B cell (primary cell): ENCODE results near the gene ZC3H11A. TPM values are rescaled to one million over a fixed set of nuclear protein-coding genes. Genes with fewer than 3 reads are reported as not detected.
A peak's percentile ranks its signal among the peaks of the same experiment; 100 is the strongest.

Experiments used
- ATAC-seq: fragments of 200-7000 bp; cut with Tn5 transposase; one replicate; pipeline ENCODE4 v1.10.0; 2021; ENCODE audit warnings: low read depth, mild to moderate bottlenecking, moderate number of reproducible peaks, moderate library complexity
- CTCF ChIA-PET: fragments of 350-600 bp; sonication (Branson Sonifier 250); formaldehyde crosslinking; loops from one replicate; lab custom pipeline; 2021; ENCODE audit warnings: antibody characterized with exemption, inconsistent platforms; lab: Charles Lee
- POLR2A ChIA-PET: fragments of 350-600 bp; sonication (Branson Sonifier 250); formaldehyde crosslinking; loops from one replicate; lab custom pipeline; 2021; ENCODE audit warnings: antibody characterized with exemption; lab: Charles Lee
- DNase-seq: peaks from one replicate; pipeline ENCODE4 v3.0.0; 2013
- H2AFZ ChIP-seq: 2 replicates; pipeline ENCODE4 v1.6.1; 2012; ENCODE audit warnings: mild to moderate bottlenecking, low read depth, low read length; ENCODE audit not compliant: insufficient read depth, poor library complexity, severe bottlenecking
- H3K27ac ChIP-seq, 2 donors: 1 replicate in 1 of 2; 2 replicates in 1 of 2; pipeline ENCODE4 v1.5.1; 2012 to 2013; ENCODE audit warnings: low read length in 2 of 2, mild to moderate bottlenecking in 2 of 2, moderate library complexity in 1 of 2
- H3K27me3 ChIP-seq, 4 experiments: fragments of 200-600 bp in 1 of 4; sonication (generic) in 1 of 4; replicated peaks in 1 of 4; 1 replicate in 2 of 4; 2 replicates in 2 of 4; pipeline versions ENCODE4 v1.6.1 to v1.7.0; 2013 to 2016; ENCODE audit warnings: low read length in 3 of 4, mild to moderate bottlenecking in 2 of 4, mixed read lengths in 1 of 4, moderate library complexity in 1 of 4; ENCODE audit not compliant: insufficient read depth in 4 of 4, control insufficient read depth in 3 of 4; ENCODE audit errors: control extremely low read depth in 1 of 4
- H3K36me3 ChIP-seq, 2 experiments: replicated peaks in 1 of 2; 1 replicate in 1 of 2; 2 replicates in 1 of 2; pipeline versions ENCODE4 v1.6.1 to v1.7.1; 2013; ENCODE audit warnings: low read length in 1 of 2; ENCODE audit not compliant: insufficient read depth in 2 of 2, control insufficient read depth in 1 of 2; ENCODE audit errors: control extremely low read depth in 1 of 2, extremely low read depth in 1 of 2
- H3K4me1 ChIP-seq, 2 donors: fragments of 200-600 bp in 1 of 2; sonication (generic) in 1 of 2; 1 replicate in 1 of 2; 2 replicates in 1 of 2; pipeline versions ENCODE4 v1.5.1 to v1.6.1; 2013 to 2017; ENCODE audit warnings: low read length in 2 of 2; ENCODE audit not compliant: control insufficient read depth in 2 of 2, insufficient read depth in 2 of 2
- H3K4me2 ChIP-seq: replicated peaks from 2 replicates; pipeline ENCODE3; 2012; ENCODE audit warnings: mild to moderate bottlenecking, low read depth, low read length; ENCODE audit not compliant: poor library complexity, severe bottlenecking
- H3K4me3 ChIP-seq, 5 experiments: fragments of 200-600 bp in 1 of 5; sonication (generic) in 1 of 5; 1 replicate in 3 of 5; 2 replicates in 2 of 5; pipeline versions ENCODE4 v1.5.1 to v1.7.0; 2011 to 2016; ENCODE audit warnings: low read length in 4 of 5, mild to moderate bottlenecking in 4 of 5, low read depth in 2 of 5, control low read depth in 1 of 5, moderate library complexity in 1 of 5; ENCODE audit not compliant: insufficient read depth in 1 of 5; ENCODE audit errors: control extremely low read depth in 1 of 5, extremely low read depth in 1 of 5
- H3K79me2 ChIP-seq: fragments of 200-600 bp; sonication (generic); one replicate; pipeline ENCODE4 v1.6.0; 2016; ENCODE audit warnings: low read length; ENCODE audit not compliant: control insufficient read depth, insufficient read depth
- H3K9ac ChIP-seq: fragments of 200-600 bp; sonication (generic); 2 replicates; pipeline ENCODE4 v1.6.1; 2017; ENCODE audit warnings: mild to moderate bottlenecking, low read length, moderate library complexity
- H3K9me3 ChIP-seq, 3 donors: one replicate each; pipeline versions ENCODE4 v1.6.1 to v1.7.1; 2013; ENCODE audit warnings: low read length in 2 of 3; ENCODE audit not compliant: control insufficient read depth in 2 of 3, insufficient read depth in 1 of 3; ENCODE audit errors: control extremely low read depth in 1 of 3
- H4K20me1 ChIP-seq: 2 replicates; pipeline ENCODE4 v1.6.0; 2012; ENCODE audit warnings: mild to moderate bottlenecking, low read length; ENCODE audit not compliant: insufficient read depth, control insufficient read depth, poor library complexity, severe bottlenecking
- H3K27ac Mint-ChIP-seq: one replicate; pipeline ENCODE4 v1.8.0; 2021; ENCODE audit warnings: mixed read lengths
- H3K27me3 Mint-ChIP-seq: one replicate; pipeline ENCODE4 v1.8.0; 2021; ENCODE audit warnings: mixed read lengths
- H3K4me1 Mint-ChIP-seq: one replicate; pipeline ENCODE4 v1.8.0; 2021; ENCODE audit warnings: mixed read lengths
- H3K4me3 Mint-ChIP-seq: one replicate; pipeline ENCODE4 v1.8.0; 2021; ENCODE audit warnings: mixed read lengths
- H3K9me3 Mint-ChIP-seq: one replicate; pipeline ENCODE4 v1.8.0; 2022; ENCODE audit warnings: mixed read lengths; ENCODE audit not compliant: insufficient read depth
- EZH2 ChIP-seq: IDR thresholded peaks from 2 replicates; pipeline ENCODE4 v1.6.1; 2012; ENCODE audit warnings: borderline replicate concordance, low read depth, mild to moderate bottlenecking, moderate library complexity, low read length; ENCODE audit not compliant: insufficient read depth, poor library complexity, severe bottlenecking
- WGBS: methylation state at CpG from one replicate; pipeline ENCODE4 v1.1.5; 2013; ENCODE audit warnings: missing lambda C conversion rate; ENCODE audit not compliant: insufficient coverage; 5-methylcytosine and 5-hydroxymethylcytosine counted together
- intact Hi-C: fragments of 100-400 bp; cut with micrococcal nuclease; formaldehyde crosslinking; loops from one replicate; pipeline ENCODE4 v1.10.0; 2022
- polyA plus RNA-seq: library from polyadenylated mRNA; depleted of rRNA; stranded (reverse); fragments of >200 nt; gene quantifications from 2 replicates; pipeline ENCODE4 v1.2.3, GENCODE V29; 2012
- total RNA-seq, 2 donors: library from RNA; stranded (reverse); fragments of 120-200 nt in 1 of 2; gene quantifications; 1 replicate in 1 of 2; 2 replicates in 1 of 2; pipeline versions ENCODE4 v1.2.3 to v1.2.4, GENCODE V29; 2013 to 2022
- TF ChIP-seq, protein P1 (sequence below): fragments of 200-600 bp; IDR thresholded peaks from one replicate; pipeline ENCODE4 v1.8.0; 2022; ENCODE audit warnings: antibody characterized with exemption, mild to moderate bottlenecking

Gene ZC3H11A
- total and polyA plus RNA-seq, 2 donors (not counting 1 experiment from before 2014, with no cell fraction given), result 72.1 to 130 TPM

DNA sequence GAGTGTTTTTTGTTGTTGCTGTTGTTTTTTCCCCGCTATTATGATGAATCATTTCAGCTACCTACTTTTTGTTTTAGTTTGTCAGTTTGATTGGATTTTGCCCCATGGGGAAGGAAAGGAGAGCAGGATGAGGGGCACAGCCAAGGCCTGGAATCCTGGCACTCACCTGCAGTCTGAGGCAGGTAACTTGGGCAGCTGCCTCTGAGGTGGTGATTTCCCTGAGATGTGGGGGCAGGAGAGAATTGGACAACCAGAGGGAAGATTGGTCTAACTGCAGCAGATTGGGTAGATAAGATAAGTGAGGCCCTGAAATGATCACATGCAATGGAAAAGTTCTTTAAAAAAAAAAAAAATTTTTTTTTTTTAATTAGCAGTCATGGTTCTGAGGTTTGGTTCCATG lies 31.9 kb upstream of the ZC3H11A start:
- Histone ChIP-seq H3K4me2 (no peak overlapping the region), H3K4me1 (peaks cover 14 to 31% of the 10 kb centered on the region in 2 donors)

More for the DNA sequence above, 31.9 kb upstream of the ZC3H11A start:
- Histone ChIP-seq H3K27ac (peak overlapping the region; percentile 79 to 82), H3K27me3 (no peaks in the 10 kb centered on the region), H3K79me2 (peaks cover 27% of the 10 kb centered on the region), H2AFZ (no peak overlapping the region), H3K9ac (no peak overlapping the region), H3K9me3 (no peaks in the 10 kb centered on the region), H3K36me3 (peaks cover 0 to under 1% of the 10 kb centered on the region in 2 experiments), H3K4me3 (no peak overlapping the region), H4K20me1 (no peaks in the 10 kb centered on the region)
- ATAC-seq, result no peak
- POLR2A ChIA-PET, result interaction anchor here (2.7 kb wide), 1 partner anchor 10 kb away, joined by 14 read pairs; no protein-coding TSS in a partner anchor
- no peaks in the 10 kb centered on the region for H3K27me3 Mint-ChIP-seq
- H3K27ac Mint-ChIP-seq, result peak overlapping the region; percentile 99
- peaks cover 33% of the 10 kb centered on the region for H3K4me1 Mint-ChIP-seq
- TF ChIP-seq EZH2, result no peak
- TF ChIP-seq, protein P1, sequence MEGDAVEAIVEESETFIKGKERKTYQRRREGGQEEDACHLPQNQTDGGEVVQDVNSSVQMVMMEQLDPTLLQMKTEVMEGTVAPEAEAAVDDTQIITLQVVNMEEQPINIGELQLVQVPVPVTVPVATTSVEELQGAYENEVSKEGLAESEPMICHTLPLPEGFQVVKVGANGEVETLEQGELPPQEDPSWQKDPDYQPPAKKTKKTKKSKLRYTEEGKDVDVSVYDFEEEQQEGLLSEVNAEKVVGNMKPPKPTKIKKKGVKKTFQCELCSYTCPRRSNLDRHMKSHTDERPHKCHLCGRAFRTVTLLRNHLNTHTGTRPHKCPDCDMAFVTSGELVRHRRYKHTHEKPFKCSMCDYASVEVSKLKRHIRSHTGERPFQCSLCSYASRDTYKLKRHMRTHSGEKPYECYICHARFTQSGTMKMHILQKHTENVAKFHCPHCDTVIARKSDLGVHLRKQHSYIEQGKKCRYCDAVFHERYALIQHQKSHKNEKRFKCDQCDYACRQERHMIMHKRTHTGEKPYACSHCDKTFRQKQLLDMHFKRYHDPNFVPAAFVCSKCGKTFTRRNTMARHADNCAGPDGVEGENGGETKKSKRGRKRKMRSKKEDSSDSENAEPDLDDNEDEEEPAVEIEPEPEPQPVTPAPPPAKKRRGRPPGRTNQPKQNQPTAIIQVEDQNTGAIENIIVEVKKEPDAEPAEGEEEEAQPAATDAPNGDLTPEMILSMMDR, result no peak
- WGBS, result no CpG with 5 or more reads among the region's 1 CpG
- CTCF ChIA-PET, result interaction anchor here (0.6 to 1.6 kb wide), 4 partner anchors 8 to 137 kb away, joined by 3 to 10 read pairs (median 4); partner anchors contain the start of gene ATP2B4
- DNase-seq, result no peak
- intact Hi-C loops, result no loop called here
- no peak overlapping the region for H3K4me3 Mint-ChIP-seq
- no peaks in the 10 kb centered on the region for H3K9me3 Mint-ChIP-seq
